NCI-H69 (cell line): ENCODE measurements around the gene MS4A10.
"Not testable (repeated sequence)": the region's sequence is repeated elsewhere in the genome, so short reads cannot be mapped to it uniquely, and the experiment has no call there.

ENCODE experiments used
- DNase-seq: peaks from one replicate; lab custom pipeline; 2025; lab: John Stamatoyannopoulos, UW

The MS4A10 gene

DNA sequence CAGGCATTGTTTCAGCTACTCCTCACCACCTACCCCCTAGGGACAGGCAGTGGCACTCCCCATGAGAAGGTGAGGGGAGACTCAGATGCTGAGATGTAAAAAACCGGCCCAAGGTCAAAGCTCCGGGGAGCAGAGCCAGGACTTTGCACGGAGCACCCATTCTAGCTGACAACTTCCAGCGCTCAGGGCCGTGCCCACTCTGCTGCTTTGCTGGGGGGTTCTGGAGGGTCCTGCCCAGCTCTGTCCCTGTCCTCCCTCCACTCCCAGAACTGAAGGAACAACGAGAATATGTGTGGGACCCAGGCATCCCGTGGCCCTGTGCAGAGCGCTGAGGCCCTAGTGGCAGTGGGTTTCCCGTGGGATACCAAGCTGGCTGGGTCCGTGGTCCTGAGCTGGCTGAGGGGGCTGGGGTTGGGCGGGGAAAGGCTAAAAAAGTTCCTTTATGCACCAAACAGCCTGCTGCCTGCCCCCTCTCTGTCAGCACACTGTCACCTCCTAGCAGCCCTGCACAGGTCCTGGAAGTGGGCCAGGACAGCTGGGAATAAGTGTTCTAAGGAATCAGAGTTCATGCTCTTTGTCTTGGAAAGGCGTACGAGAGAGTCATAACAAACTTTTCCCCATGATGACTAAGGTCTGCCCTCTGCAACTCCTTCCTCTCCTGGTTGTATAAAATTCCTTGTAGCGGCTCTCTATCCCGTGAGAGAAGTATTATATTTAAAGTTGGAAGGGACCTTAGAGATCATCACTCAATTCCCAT, 1.9 kb downstream of the MS4A10 start:
- DNase-seq = peak; percentile 34

GRCh38 chr11:60788401-60789125, 3.4 kb downstream of the MS4A10 start:
- DNase-seq = peak; percentile 90

GRCh38 chr11:60790726-60791125, 5.6 kb downstream of the MS4A10 start:
- DNase-seq = no peak

- no peak for DNase-seq
These were observed 6.2 kb downstream of the MS4A10 start for GRCh38 chr11:60791153-60791933.

- no peak for DNase-seq
These were observed 7.4 kb downstream of the MS4A10 start for GRCh38 chr11:60792521-60792920.

- no peak for DNase-seq
These were observed 10.2 kb downstream of the MS4A10 start for GRCh38 chr11:60795291-60795690.

- DNase-seq = no peak
These were observed 12.9 kb downstream of the MS4A10 start for GRCh38 chr11:60797846-60798630.

DNA sequence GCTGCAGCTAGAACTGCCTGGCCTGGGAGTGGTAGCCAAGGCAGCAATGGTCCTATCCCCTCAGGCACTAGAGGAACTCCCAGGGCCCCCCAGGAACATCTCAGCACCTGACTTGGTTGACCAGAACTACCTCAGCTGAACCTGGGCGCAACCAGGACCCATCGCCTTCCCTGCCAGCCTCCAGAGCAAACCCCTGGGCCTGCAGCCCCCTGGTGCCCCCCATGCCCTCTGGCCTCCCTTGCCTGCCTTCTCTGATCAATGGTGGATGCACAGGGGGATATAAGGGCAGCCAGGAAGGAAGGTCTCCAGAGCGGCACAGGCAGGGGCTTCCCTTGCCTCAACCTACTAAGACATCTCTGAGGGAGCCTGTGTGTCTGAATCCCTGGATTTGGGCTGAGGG, 13.5 kb downstream of the MS4A10 start:
- no peak for DNase-seq

DNA sequence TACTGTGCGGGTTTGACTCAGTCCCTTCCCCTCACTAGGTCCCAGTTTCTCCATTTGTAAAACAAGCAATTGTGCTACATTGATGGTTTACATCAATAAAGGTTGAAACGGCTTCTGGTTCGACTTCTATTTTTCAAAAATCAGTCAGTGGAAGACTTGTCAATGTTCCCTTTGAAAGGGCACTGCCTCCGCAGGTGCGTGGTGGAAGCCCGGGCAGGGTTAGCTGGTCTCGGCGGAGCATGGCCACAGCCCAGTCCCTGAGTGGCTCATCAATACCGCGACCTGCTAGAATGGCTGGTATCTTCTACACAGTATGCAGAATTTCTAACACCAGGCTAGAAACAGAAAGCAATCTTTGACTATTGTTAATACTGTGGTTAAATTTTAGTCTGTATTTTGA, 16.1 kb downstream of the MS4A10 start:
- no peak for DNase-seq

DNA sequence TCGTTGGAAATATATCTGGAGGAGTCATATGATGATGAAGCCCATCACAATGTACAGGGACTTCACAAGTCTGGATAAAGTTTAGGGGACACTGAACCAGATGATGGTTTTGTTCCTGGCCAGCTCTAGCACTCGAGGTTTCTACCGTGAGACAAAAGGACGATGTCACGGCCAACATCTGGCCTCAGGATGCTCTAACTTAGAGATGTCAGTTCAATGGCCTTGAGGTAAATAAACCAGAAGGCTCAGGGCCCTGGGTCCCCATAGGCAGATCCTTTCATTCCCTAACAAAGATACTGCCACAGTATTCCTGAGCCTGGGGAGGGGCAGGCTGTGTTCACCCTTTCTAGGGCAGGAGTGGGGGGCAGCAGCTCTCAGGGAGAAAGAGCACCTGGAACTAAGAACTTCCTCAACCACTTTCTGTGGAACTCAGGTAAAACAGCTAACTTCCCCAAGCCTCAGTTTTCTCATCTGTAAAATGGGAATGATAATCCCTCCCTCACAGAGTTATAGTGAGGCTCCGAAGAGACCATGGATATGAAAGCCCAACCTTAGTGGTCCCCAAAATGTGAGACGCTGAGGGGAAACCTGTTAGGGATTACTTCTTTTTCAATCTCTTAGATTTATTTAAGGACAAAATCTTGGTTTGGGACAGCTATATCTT, 18.3 kb downstream of the MS4A10 start:
- DNase-seq = no peak

GRCh38 chr11:60809249-60809648, 24.1 kb downstream of the MS4A10 start:
- DNase-seq = no peak

GRCh38 chr11:60809691-60810090, 24.6 kb downstream of the MS4A10 start:
- no peak for DNase-seq

GRCh38 chr11:60810151-60810550, 25.0 kb downstream of the MS4A10 start:
- no peak for DNase-seq

DNA sequence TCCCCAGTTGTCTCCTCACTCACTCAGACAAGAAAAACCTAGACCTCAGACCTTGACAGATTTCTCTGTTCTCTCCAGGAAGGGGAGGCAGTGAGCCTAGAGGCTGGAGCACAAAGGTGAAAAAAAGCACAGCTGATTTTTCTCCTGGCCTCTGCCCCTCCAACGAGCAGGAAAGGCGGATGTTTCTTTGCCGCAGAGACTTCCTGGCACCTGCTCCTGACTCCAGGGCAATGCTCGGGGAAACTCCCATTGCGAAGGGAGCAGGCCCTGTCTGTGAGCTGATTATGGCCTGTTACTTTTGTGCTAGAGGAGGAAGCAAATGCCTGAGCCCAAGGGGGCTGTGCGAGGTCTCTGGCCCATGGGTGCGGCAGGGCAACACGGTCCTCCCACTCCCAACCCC, 25.4 kb downstream of the MS4A10 start:
- peak; percentile 32 for DNase-seq

DNA sequence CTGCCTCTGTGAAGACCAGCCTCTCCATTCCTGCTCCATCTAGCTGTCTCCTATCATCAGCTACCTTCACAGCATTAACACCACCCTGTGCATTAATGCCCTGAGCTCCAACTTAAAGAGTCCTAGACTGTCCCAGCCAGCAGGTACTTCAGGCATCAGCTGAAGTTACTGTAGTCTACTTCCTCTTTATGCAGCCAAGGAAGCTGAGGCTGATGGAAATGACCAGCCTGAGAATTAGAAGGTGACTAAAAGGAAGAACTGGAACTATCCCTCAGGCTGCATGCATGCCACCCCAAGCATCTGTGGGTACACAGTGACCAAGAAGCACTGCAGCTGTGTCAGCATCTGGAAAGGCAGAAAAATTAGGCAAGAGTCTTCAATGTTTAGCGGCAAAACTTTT, 28.2 kb downstream of the MS4A10 start:
- no peak for DNase-seq

DNA sequence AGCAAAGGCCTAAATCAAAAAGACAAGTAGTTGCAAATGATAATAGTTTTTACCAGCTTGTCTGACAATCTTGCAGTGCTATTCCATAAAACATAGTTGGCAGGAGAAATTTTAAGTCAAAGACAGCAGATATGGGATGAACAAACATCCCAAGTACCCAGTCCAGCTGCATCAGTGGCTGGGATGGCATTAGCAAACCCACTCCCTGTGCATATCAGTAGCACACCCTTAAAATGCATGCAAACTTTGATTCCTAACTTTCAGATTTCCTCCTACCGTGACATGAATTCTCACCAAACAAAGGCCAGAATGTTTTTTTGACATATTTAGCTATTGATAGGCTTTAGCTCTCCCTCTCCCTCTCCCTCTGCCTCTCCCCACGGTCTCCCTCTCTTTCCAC, 29.0 kb downstream of the MS4A10 start:
- no peak for DNase-seq

GRCh38 chr11:60816590-60817157, 31.5 kb downstream of the MS4A10 start:
- no peak for DNase-seq

GRCh38 chr11:60818057-60818456, 32.9 kb downstream of the MS4A10 start:
- no peak for DNase-seq

DNA sequence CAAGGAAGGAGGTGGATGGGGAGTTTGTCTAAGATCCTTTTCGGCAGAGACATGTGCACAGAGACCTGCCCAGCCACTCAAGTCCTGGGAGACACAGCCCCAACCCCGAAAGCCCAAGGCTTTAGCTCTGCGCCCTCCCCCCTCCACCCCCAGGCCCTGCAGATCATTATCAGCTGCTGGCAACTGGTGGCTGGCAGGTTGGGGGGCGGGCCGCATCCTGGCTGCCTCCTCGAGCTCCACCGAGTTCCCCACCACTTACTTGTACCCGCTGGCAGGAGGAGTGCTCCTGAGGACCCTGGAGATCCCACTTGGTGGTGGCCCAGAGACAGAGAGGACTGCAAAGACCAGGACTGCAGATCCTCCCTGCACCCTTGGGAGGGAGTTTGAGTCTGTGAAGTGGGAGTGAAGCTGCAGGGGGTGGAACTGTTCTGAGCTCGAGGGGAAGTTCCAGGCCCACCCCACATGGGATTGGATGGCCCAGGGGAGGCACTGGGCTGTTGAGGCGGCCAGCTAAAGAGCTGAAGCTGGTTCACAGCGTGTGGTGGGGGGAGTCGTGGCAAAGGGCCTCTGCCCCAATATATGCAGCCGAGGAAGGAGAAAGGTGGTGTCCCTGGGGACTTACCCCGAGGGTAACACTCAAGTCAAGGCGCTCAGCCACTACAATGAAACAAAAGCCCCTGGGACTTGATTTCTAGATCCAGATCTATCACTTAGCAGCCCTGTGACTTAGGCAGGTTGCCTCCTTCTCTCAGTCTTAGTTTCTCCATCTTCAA, 36.9 kb downstream of the MS4A10 start:
- no peak for DNase-seq

DNA sequence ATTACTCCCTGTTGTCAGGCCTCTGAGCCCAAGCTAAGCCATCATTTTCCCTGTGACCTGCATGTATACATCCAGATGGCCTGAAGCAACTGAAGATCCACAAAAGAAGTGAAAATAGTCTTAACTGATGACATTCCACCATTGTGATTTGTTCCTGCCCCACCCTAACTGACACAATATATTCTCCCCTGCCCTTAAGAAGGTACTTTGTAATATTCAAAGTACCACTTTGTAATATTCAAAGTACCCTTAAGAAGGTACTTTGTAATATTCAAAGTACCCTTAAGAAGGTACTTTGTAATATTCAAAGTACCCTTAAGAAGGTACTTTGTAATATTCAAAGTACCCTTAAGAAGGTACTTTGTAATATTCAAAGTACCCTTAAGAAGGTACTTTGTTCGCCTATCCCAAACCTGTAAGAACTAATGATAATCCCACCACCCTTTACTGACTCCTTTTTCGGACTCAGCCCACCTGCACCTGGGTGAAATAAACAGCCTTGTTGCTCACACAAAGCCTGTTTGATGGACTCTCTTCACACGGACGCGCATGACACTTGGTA, 38.7 kb downstream of the MS4A10 start:
- DNase-seq = not testable (repeated sequence)
